ENCODE results near the gene RSRC1. TPM values are rescaled to one million over a fixed set of nuclear protein-coding genes. Genes with fewer than 3 reads are reported as not detected.
A peak's percentile ranks its signal among the peaks of the same experiment; 100 is the strongest.

RSRC1 gene
- total and polyA plus RNA-seq, 2 of the 13 experiments (the other 11 are each of a cell fraction or from before 2014, with no cell fraction given), result 4.9 to 63.0 TPM

DNA sequence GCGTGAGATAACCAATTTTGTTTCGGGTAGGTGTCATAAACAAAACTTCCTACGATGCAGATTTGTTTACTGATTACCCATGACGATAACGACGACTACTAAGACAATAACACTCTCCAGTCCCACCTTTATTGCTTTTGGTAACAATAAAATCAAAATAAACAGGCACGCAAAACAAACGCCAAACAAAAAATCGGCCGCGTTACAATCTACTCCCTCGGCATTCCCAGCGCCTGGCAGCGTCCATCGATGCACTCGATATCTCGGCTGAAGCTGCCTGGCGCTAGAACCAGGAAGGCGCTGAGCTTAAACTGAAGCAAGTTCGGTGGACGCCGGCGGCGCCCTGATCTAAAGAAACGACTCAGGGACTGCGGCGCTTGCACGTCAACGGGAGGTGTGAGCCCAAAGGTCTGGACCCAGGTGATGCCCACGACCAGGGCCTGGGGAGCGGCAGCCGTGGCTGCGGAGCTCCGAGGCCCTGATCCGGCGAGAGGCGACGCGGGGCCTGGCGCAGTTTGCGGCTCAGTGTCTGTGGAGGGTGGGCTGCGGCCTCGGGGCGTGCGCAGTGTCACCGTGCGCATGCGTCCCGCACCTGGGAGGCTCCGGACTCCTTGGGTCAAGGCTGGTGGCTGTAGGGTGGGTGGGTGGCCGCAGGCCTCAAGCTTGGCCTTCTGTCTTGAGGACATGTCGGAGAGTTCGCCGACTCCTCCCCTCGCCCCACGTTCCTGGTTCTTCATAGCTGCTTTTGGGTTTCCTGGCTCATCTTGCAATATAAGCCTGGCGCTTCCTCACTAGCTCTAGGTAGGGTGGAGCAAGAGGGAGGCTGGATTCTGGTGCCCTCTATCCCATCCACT, at the start of gene RSRC1 (continued):
- peak; percentile 54; the same call in 1 of the 2 replicates for TF ChIP-seq ZNF124 (CRISPR knock-in tag; IDR thresholded peaks at IDR 0.05)
- TF ChIP-seq, protein P1, sequence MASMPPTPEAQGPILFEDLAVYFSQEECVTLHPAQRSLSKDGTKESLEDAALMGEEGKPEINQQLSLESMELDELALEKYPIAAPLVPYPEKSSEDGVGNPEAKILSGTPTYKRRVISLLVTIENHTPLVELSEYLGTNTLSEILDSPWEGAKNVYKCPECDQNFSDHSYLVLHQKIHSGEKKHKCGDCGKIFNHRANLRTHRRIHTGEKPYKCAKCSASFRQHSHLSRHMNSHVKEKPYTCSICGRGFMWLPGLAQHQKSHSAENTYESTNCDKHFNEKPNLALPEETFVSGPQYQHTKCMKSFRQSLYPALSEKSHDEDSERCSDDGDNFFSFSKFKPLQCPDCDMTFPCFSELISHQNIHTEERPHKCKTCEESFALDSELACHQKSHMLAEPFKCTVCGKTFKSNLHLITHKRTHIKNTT (CRISPR knock-in tag; IDR thresholded peaks at IDR 0.05), result no peak
- TF ChIP-seq, protein P2, sequence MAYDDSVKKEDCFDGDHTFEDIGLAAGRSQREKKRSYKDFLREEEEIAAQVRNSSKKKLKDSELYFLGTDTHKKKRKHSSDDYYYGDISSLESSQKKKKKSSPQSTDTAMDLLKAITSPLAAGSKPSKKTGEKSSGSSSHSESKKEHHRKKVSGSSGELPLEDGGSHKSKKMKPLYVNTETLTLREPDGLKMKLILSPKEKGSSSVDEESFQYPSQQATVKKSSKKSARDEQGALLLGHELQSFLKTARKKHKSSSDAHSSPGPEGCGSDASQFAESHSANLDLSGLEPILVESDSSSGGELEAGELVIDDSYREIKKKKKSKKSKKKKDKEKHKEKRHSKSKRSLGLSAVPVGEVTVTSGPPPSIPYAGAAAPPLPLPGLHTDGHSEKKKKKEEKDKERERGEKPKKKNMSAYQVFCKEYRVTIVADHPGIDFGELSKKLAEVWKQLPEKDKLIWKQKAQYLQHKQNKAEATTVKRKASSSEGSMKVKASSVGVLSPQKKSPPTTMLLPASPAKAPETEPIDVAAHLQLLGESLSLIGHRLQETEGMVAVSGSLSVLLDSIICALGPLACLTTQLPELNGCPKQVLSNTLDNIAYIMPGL (CRISPR knock-in tag; IDR thresholded peaks at IDR 0.05; ENCODE audit: borderline replicate concordance in 1 of 2, low read depth in 1 of 2), result peak; percentile 89 to 92
- no peak for TF ChIP-seq SMC3 (IDR thresholded peaks at IDR 0.05; ENCODE audit: low read length)
- peak; percentile 21; the same call in 1 of the 2 replicates for TF ChIP-seq RAD21 (CRISPR knock-in tag; IDR thresholded peaks at IDR 0.05)
- TF ChIP-seq SMYD3 (CRISPR knock-in tag; IDR thresholded peaks at IDR 0.05), result no peak; the same call in 1 of the 2 replicates
- peak; percentile 91 for TF ChIP-seq HIVEP1 (CRISPR knock-in tag; IDR thresholded peaks at IDR 0.05)
- TF ChIP-seq, protein P3, sequence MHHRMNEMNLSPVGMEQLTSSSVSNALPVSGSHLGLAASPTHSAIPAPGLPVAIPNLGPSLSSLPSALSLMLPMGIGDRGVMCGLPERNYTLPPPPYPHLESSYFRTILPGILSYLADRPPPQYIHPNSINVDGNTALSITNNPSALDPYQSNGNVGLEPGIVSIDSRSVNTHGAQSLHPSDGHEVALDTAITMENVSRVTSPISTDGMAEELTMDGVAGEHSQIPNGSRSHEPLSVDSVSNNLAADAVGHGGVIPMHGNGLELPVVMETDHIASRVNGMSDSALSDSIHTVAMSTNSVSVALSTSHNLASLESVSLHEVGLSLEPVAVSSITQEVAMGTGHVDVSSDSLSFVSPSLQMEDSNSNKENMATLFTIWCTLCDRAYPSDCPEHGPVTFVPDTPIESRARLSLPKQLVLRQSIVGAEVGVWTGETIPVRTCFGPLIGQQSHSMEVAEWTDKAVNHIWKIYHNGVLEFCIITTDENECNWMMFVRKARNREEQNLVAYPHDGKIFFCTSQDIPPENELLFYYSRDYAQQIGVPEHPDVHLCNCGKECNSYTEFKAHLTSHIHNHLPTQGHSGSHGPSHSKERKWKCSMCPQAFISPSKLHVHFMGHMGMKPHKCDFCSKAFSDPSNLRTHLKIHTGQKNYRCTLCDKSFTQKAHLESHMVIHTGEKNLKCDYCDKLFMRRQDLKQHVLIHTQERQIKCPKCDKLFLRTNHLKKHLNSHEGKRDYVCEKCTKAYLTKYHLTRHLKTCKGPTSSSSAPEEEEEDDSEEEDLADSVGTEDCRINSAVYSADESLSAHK (CRISPR knock-in tag; IDR thresholded peaks at IDR 0.05; ENCODE audit: borderline replicate concordance), result no peak
- no peak for TF ChIP-seq SOX6 (IDR thresholded peaks at IDR 0.05)
- peak; percentile 77 for TF ChIP-seq SOX6 (CRISPR knock-in tag; IDR thresholded peaks at IDR 0.05)
- 0 out of 2 replicates have a peak, but pooled peaks have one; percentile 41 for TF ChIP-seq ARHGAP35 (CRISPR knock-in tag; IDR thresholded peaks at IDR 0.05; ENCODE audit: borderline replicate concordance)
- peak; percentile 99 for TF ChIP-seq ELF1 (CRISPR knock-in tag; IDR thresholded peaks at IDR 0.05)
- TF ChIP-seq ZSCAN20 (CRISPR knock-in tag; IDR thresholded peaks at IDR 0.05; ENCODE audit: borderline replicate concordance), result peak; percentile 81
- TF ChIP-seq ZNF451 (CRISPR knock-in tag; IDR thresholded peaks at IDR 0.05), result peak; percentile 87
- TF ChIP-seq NR2F2 (IDR thresholded peaks at IDR 0.05; ENCODE audit: borderline replicate concordance, low read depth), result peak; percentile 25; the same call in 1 of the 2 replicates
- TF ChIP-seq, protein P4, sequence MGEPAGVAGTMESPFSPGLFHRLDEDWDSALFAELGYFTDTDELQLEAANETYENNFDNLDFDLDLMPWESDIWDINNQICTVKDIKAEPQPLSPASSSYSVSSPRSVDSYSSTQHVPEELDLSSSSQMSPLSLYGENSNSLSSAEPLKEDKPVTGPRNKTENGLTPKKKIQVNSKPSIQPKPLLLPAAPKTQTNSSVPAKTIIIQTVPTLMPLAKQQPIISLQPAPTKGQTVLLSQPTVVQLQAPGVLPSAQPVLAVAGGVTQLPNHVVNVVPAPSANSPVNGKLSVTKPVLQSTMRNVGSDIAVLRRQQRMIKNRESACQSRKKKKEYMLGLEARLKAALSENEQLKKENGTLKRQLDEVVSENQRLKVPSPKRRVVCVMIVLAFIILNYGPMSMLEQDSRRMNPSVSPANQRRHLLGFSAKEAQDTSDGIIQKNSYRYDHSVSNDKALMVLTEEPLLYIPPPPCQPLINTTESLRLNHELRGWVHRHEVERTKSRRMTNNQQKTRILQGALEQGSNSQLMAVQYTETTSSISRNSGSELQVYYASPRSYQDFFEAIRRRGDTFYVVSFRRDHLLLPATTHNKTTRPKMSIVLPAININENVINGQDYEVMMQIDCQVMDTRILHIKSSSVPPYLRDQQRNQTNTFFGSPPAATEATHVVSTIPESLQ (CRISPR knock-in tag; conservative IDR thresholded peaks at IDR 0.05), result no peak; the same call in 1 of the 2 replicates
- TF ChIP-seq TBX3 (IDR thresholded peaks at IDR 0.05; ENCODE audit: borderline replicate concordance), result peak; percentile 38; the same call in 1 of the 2 replicates
- TF ChIP-seq, protein P5, sequence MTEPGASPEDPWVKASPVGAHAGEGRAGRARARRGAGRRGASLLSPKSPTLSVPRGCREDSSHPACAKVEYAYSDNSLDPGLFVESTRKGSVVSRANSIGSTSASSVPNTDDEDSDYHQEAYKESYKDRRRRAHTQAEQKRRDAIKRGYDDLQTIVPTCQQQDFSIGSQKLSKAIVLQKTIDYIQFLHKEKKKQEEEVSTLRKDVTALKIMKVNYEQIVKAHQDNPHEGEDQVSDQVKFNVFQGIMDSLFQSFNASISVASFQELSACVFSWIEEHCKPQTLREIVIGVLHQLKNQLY (CRISPR knock-in tag; IDR thresholded peaks at IDR 0.05), result no peak
- TF ChIP-seq, protein P6, sequence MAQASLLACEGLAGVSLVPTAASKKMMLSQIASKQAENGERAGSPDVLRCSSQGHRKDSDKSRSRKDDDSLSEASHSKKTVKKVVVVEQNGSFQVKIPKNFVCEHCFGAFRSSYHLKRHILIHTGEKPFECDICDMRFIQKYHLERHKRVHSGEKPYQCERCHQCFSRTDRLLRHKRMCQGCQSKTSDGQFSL (CRISPR knock-in tag; IDR thresholded peaks at IDR 0.05), result 0 out of 2 replicates have a peak, but pooled peaks have one; percentile 8
- TF ChIP-seq GPN1 (CRISPR knock-in tag; IDR thresholded peaks at IDR 0.05; ENCODE audit: borderline replicate concordance), result peak; percentile 72; the same call in 1 of the 2 replicates

Data from HepG2 (cell line).